Stromal cell of bone marrow (primary cell): Measurements from ENCODE around the gene NES.

Experiments used
- DNase-seq: peaks from one replicate; pipeline ENCODE4 v3.0.0-alpha.2; 2012; ENCODE audit warnings: low read depth

The NES gene, protein sequence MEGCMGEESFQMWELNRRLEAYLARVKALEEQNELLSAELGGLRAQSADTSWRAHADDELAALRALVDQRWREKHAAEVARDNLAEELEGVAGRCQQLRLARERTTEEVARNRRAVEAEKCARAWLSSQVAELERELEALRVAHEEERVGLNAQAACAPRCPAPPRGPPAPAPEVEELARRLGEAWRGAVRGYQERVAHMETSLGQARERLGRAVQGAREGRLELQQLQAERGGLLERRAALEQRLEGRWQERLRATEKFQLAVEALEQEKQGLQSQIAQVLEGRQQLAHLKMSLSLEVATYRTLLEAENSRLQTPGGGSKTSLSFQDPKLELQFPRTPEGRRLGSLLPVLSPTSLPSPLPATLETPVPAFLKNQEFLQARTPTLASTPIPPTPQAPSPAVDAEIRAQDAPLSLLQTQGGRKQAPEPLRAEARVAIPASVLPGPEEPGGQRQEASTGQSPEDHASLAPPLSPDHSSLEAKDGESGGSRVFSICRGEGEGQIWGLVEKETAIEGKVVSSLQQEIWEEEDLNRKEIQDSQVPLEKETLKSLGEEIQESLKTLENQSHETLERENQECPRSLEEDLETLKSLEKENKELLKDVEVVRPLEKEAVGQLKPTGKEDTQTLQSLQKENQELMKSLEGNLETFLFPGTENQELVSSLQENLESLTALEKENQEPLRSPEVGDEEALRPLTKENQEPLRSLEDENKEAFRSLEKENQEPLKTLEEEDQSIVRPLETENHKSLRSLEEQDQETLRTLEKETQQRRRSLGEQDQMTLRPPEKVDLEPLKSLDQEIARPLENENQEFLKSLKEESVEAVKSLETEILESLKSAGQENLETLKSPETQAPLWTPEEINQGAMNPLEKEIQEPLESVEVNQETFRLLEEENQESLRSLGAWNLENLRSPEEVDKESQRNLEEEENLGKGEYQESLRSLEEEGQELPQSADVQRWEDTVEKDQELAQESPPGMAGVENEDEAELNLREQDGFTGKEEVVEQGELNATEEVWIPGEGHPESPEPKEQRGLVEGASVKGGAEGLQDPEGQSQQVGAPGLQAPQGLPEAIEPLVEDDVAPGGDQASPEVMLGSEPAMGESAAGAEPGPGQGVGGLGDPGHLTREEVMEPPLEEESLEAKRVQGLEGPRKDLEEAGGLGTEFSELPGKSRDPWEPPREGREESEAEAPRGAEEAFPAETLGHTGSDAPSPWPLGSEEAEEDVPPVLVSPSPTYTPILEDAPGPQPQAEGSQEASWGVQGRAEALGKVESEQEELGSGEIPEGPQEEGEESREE (N-terminal part only)

DNA sequence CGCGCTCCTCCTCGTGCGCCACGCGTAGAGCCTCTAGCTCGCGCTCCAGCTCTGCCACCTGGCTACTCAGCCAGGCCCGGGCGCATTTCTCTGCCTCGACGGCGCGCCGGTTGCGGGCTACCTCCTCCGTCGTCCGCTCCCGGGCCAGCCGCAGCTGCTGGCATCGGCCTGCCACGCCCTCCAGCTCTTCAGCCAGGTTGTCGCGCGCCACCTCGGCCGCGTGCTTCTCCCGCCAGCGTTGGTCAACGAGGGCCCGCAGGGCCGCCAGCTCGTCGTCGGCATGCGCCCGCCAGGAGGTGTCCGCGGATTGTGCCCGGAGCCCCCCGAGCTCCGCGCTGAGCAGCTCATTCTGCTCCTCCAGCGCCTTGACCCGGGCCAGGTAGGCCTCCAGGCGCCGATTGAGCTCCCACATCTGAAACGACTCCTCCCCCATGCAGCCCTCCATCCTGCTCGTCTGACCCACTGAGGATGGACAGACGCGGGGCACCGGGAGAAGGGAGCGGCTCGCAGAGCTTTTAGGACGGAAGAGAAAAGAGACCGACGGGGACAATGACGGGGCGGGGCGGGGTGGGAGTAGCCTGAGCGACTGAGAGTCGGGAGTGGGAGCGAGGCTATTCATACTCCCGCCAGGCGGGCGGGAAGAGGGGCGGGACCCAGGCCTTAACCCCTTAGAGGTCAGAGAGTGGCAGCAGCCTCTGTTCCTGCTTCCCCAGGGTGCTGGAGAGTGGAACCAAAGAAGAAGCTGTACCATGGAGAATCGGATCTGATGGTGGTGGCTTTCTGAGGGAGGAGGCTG, at the start of gene NES:
Gene NES (minus strand): TSS at position 588 of the 796 bp plus-strand sequence. CDS start 143 bp downstream, at position 445.
- DNase-seq = no peak

DNA sequence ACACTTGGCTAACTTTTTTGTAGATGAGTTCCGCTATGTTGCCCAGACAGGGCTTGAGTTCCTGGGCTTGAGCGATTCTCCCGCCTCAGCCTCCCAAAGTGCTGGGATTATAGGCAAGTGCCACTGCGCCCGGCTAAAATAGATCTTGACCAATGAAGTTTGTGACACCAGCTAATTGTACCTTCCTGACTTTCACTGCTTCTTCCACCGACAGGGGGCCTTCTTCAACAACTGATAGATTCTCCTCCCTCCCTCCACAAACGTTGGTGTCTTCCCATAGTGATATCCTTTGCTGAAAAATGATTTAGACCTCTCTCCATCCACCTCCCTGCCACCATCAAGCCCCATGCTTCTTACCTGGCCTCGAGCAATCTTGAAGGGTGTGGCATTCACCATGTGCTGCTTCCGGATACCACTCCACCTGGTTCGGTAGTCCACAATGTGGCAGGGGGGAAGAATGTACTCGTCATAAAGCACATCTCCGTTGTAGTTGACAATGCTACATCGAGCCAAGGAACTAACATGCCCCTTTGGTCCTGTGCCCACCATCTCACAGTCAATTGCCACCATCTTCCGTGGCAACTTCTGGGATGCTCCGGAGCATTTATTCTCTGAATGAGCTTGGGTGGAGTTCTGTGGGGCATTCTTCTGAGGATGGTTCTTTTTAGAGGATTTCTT, 49.5 kb upstream of the NES start:
- peak; percentile 58 for DNase-seq

DNA sequence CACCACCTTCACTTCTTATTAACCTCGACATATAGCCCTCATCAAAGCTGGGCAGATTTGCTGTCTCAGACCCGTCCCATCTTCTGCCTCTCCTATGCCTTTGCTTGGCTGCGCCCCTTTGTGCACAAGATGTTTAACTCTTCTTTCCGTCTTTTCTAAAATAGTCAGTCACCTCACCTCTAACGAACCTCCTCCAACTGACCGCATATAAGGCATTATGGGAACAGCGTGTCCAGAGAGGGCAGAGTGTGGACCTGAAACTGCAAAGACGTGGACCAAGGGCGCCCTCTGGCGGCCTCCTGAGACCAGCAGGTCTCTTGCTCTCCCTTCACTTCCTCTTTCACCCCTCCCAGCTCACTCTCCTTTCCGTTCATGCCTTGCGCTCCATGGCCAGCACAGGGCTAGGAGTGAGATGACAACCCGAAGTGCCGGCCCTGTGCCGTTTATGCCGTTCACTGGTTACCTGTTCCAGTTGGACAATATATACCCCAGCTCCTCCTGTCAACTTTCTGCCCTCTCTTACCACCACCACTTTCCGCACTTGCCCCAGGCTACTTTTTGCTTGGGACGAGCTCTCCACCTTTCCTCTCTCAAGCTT, 48.6 kb upstream of the NES start:
- DNase-seq = peak; percentile 84

DNA sequence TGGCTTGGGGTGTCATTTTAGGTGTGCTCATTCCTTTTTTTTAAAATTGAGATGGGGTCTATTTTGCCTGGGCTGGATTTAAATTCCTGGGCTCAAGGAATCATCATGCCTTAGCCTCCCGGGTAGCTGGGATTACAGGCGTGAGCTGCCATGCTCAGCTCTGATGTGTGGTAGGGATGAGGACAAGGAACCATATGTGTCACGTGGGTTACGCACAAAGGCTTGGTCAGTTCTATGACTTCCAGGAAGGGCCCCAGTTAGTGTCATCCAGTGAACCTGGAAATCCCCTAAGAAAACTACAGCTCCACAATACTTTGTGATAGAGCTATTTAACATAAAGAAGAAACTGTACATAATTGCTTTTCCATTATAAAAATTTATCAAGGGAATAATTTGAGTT, 44.3 kb upstream of the NES start:
- no peak for DNase-seq

DNA sequence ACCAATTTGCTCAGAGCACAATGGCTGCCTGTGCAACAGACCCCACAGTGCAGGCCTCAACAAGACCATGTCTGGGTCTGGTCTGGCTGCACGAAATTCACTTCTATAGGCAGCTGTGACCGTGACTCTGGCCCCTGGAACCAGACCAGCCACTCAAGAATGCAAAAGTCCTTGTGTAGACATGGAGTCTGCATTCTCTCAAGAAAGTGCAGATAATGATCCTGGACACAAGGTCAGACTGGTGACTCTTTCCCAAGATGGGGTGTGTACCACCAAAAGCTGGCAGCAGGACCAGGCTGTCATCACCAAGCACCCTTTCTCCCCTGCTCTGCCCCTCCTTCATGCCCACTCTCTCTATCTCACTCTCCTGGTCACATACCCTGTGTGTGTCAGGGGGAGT, 43.9 kb upstream of the NES start:
- DNase-seq = no peak

DNA sequence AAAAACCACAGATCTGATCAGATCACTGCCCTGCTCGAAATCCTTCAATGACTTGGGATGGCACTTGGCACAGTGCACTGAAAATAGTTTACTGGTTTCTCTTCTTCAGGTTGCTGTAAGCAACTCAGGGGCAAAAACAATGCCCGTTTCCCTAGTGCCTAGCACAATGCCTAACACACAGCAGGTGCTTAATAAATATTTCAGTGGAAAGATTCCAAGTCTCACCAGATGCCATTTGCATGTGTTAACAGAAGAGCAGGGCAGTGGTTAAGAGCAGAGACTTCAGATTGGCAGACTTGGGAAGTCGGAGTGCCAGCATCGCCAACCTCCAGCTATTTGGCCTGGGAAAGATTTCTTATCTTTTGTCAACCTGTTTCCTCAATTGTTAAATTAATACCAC, 40.1 kb upstream of the NES start:
- no peak for DNase-seq

DNA sequence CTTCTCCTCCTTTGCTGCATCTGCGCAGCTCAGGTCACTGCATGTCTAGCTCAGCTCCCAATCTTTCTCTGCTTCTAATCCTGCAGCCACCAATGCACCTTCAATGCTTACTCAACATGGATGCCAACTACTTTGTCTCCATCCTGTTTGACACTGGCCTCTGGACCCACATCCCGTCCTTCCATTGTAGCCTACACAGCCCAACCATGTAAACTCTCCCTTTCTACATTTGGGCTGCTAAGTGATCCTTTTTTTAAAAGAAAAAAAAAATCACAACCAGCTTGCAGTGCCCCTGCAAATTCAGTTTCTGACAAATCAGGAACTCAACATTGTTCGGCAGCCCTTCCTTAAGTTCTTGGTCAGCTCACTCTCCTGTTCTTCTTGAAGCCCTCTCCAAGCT, 37.6 kb upstream of the NES start:
- no peak for DNase-seq

DNA sequence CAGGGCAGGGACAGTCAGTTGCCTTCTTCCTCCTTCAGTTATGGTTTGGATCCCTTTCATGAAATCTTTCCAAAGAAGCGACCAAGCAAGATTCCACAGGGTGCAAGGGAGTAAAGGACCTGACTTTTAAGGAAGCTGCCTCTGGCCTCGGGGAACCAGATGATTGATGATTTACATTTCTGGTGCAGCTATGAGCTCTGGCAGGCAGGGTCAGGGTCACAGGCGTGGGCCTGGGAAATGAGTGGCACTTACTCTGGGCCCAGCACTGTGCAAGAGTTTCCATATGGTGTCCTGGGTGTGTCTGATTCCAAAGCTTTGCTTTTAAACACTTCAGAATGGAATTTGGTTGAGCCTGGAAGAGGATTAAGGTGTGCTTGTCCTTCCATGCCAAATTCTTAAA, 35.4 kb upstream of the NES start:
- DNase-seq = no peak

DNA sequence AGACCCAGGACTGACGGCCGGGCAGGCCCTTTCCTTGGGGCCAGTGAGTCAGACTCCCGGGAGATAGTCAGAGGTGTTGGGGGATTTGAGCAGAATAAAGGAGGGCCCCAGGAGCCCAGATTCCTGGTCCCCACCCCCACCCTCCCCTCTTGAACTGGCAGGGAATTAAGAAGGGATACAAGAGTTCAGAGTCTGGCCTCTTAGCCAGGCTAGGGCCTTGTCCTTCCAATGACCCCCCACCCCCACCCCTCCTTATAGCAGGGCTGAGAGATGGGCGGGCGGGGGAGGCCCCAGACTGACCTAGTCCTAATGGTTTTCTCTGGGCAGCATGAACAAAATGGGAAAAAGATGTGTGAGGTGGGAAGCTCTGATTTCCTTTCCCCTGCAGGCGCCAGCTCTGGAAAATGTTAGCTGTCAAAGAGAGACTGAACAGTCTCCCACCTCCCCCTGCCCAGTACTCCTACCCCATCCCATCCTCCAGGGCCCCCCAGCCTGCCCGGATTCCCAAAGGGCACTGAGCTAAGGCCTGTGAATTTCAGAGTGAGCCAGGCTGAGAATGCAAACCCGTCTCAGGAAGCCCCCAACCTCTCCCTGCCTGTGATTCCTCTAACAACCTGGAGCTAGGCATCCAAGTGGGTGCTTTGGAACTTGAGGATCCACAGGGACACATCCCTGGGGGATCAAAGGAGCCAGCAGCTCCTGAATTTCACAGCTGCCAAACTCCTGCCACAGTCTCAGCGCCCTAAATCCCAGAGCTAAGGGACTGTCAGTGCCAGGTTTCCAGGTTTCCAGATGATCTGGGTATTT, 34.0 kb upstream of the NES start:
- DNase-seq = no peak

DNA sequence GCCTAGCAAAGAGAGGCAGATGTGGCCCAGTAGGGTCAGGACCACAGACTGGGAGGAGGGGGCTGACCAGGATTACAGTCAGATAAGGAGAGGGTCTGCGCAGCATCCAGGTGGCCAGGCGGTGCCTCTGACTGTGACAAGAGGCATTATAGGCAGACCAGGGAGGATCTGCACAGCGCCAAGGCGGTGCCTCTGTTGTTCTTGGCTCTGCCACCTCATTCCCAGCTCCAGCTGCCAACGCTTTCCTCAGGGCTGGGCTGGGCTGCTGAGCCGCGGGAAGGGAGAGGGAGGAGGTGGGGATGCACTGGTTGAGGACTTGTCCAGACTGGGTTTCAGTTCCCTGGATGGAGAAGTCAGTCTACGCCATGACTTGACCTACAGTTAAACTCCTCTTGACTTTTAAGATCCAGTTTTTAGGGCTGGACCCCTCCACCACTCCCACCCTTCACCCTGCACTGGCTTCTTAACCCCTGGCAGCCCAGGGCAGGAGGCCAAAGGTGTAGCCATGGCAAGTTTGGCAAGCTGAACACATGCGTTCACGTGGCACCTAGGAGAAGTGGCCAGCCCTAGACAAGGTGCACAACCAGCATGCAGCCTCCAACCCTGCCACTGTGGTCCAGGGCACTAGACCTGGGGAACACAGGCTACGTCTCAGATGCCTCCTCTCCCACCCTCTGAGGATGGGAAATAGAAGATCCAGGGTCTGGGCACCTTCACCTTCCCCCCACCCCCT, 32.7 kb upstream of the NES start:
- DNase-seq = peak; percentile 80

DNA sequence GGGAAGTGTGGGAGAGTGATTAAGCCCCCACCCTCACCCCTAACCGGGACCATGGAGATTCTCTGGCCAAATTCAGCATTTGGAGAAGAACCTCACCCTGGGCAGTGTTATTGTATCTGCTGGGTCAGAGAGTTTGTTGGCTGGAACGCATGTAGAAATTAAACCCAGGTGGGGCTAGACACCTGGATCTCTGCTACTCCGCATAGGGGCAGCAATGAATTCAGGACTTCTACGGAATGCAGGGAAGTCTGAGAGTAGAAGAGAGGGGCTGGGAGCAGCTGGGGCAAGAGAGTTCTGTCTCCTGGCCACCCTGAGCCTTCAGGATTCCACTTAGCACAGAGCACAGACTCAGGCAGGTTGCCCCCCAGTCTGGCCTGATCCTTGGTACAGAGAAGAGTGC, 31.8 kb upstream of the NES start:
- no peak for DNase-seq

DNA sequence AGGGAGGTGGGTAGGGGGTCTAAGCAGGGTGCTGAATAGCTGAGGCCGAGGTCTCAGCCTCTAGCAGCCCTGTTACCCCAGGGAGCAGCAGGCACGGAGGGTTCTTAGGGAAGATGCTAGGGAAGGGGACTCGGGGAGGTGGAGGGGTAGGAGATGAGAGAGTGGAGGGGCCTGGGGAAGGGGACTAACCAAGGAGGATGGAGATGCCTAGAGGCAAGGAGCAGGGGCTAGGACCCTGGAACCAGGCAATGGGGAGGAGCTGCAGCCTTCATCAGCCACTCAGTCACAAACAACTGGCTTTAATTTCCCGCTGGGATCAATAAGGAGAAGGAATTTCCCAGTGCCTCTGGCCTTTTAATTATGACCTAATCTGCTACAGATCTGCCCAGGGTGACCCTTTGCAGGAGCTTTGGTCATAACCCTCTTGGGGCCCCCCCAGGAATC, 31.0 kb upstream of the NES start:
- no peak for DNase-seq

DNA sequence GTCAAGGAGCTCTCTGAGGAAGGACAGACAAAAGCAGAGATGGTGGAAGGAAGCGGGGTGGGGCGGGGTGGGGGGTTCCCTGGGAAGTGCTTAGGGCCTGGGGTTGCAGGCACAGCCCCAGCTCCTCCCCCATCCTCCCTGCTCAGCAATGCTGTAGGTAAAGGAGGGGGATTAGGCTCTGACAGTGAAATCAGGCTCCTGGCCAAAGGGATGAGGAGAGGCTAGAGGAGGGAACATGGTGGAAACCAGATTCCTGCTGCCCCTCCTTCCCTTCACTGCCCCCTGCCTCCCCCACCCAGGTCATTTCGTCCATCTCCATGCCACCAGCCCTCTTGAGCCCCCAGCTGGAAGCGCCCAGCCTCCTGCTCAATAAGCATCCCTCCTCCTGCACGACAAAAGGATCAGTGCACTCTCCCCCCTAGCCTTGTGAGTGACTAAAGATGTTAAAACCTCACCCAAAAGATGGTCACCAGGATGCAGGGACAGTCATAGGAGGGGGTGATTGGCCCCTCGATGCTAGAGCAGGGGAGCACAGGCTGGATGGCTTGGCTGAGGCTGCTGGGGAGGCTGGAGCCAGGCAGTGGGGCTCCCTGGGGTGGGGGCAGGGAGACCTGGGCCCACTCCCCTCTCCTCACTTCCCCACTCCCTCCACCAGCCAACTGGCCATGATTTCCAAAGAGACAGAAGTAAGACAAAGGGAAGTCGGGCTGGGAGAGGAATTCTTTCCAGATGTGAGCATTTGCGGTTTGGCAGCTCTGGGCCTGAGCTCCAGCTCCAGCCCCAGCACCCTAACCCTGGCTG, 30.4 kb upstream of the NES start:
- DNase-seq = no peak

DNA sequence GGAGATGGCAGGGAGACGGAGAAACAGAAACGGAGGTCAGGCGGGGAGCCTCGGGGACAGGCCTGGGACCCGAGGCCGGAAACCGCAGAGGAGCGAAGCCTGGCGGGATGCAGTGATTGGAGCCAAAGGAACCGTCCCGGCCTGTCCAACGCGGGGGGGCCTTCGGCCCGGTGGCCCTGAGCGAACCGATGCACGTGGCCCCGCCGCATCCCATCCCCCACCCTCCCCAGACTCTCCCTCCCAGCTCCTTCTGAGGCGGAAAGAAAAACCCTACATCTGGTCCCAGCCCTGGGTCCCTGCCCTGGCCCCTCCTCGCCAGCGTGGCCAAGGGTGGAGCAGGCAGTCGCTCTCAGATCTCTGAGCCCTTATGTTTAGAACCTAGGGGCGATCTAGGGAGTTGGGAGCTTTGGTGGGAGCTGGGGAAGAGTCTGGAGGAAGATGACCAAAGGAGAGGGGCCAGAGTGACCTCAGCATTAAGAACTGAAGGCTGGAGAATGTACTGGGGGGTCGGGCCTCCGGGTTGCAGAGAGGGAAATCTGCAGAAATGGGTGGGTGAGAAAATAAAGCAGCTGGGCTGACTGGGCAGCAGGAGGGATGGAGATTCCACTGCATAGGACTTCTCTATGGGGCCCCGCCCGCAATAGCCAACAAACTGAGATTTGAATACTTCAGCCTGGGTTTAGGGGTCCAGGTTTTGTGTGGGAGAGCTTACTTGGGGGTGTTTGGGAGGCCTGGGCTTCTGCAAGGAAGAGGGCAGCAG, 29.6 kb upstream of the NES start:
- no peak for DNase-seq

DNA sequence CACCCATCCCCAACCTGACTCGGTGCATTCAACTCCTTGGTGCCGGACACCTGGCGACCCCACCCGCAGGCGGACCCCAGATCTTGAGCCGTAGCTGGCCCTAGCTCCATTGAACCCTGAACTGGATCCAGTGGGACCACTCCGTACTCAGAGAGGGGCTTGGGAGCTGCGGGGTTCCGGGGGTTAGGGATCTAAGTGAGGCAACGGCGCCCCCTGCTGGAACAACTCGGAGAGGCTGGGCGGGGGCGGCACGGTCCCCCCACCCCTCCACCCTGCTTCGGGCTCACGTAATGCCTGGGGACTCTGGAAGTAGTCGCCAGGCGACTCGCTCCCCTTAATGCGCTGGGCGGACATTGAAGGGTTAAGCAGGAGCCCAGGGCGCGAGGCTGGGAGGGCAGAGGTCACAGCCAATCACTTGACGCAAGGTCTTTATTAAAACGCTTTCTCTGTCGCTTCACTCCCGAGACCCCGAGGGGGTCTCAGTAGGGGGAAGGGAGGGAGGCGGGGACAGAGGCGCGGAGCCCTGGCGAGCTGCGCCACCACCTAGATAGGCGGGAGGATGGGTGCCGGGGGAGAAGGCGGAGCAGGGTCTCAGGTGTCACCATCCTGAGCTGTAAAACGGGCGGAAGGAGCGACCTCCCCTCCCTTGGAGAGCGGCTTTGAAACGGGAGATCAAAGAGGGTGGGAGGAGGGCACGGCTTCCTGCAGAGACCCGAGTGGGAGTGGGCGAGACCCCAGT, 28.9 kb upstream of the NES start:
- DNase-seq = no peak

DNA sequence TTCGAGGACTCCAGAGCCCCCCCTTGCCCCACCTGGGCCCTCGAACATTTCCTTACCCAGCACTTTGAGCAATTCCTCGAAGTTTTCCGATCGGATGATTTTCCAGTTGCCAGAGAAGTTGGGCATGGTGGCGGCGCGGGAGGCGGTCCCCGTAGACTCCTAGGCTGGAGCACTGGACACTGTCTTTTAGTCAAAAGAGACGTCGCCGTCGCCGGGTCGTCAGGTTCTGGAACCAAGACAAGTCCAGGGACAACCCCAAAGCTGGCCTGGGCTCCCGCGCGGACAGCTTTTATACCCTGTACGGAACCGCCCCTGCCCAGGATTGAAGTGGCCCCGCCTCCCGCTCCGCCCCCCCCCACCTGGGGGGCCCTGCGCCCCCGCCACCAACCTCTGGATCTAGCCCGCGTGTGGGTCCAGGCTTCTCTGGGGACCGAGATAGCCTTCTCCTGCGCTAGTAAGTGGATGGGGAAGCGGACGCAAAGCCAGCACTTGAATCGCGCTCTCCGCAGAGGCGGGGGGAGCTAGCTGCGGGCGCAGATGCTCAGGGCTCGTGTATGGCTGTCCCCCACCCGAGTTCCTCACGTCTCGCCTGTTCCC, 28.2 kb upstream of the NES start, which contains the start of gene CRABP2:
Gene CRABP2 (minus strand): TSS at position 263 of the 597 bp plus-strand sequence. CDS start 137 bp downstream, at position 126.
- DNase-seq = no peak
